ENCODE data around the gene C1QTNF12.

GRCh38 chr1:1279028-1279427, 32.5 kb upstream of the C1QTNF12 start:
- TF ChIP-seq CTCF (conservative IDR thresholded peaks at IDR 0.05; ENCODE audit: low read depth in 2 of 2): no peak
- TF ChIP-seq REST (IDR thresholded peaks at IDR 0.05; ENCODE audit: unreplicated experiment): no peak
- TF ChIP-seq CREB1 (CRISPR knock-in tag; IDR thresholded peaks at IDR 0.05; ENCODE audit: low read depth): no peak
- no peak for TF ChIP-seq POLR2AphosphoS5 (IDR thresholded peaks at IDR 0.05; ENCODE audit: low read depth)
- no peak for TF ChIP-seq EZH2 (IDR thresholded peaks at IDR 0.05; ENCODE audit: low read depth, unreplicated experiment)
- no peak for TF ChIP-seq JUNB (IDR thresholded peaks at IDR 0.05; ENCODE audit: unreplicated experiment)
